HUDEP-2 (cell line): ENCODE measurements around the gene PARD3.
"Not testable (repeated sequence)": the region's sequence is repeated elsewhere in the genome, so short reads cannot be mapped to it uniquely, and the experiment has no call there.

ENCODE experiments used
- DNase-seq, 76 experiments: peaks; one replicate each; lab custom pipeline; 2025; ENCODE audit not compliant: unreplicated experiment in 76 of 76; lab: John Stamatoyannopoulos, UW

The PARD3 gene

GRCh38 chr10:34658934-34659333 is 156.2 kb downstream of the PARD3 start:
- DNase-seq: no peak

GRCh38 chr10:34656661-34657060 is 158.4 kb downstream of the PARD3 start:
- no peak for DNase-seq

- DNase-seq: peak in 40 of 76 experiments; percentile 2 to 65 (median 31)
Observed at GRCh38 chr10:34655286-34656170, 159.6 kb downstream of the PARD3 start.

- no peak for DNase-seq
Observed at GRCh38 chr10:34654211-34654610, 160.9 kb downstream of the PARD3 start.

- DNase-seq: no peak
Observed at GRCh38 chr10:34653530-34653929, 161.6 kb downstream of the PARD3 start.

GRCh38 chr10:34651416-34652195 is 163.5 kb downstream of the PARD3 start:
- no peak for DNase-seq

- no peak for DNase-seq
Observed at GRCh38 chr10:34650156-34650555, 164.9 kb downstream of the PARD3 start.

- DNase-seq: no peak
Observed at GRCh38 chr10:34649385-34649784, 165.7 kb downstream of the PARD3 start.

- no peak for DNase-seq
Observed at GRCh38 chr10:34648919-34649318, 166.2 kb downstream of the PARD3 start.

GRCh38 chr10:34647875-34648865 is 166.9 kb downstream of the PARD3 start:
- no peak for DNase-seq

- DNase-seq: no peak
Observed at GRCh38 chr10:34647160-34647559, 167.9 kb downstream of the PARD3 start.

GRCh38 chr10:34646331-34646730 is 168.8 kb downstream of the PARD3 start:
- no peak for DNase-seq

GRCh38 chr10:34644815-34645214 is 170.3 kb downstream of the PARD3 start:
- DNase-seq: not testable (repeated sequence)

GRCh38 chr10:34644224-34644623 is 170.9 kb downstream of the PARD3 start:
- DNase-seq: no peak

- no peak for DNase-seq
Observed at GRCh38 chr10:34643620-34644019, 171.5 kb downstream of the PARD3 start.

GRCh38 chr10:34641913-34642558 is 173.1 kb downstream of the PARD3 start:
- DNase-seq: no peak

GRCh38 chr10:34641147-34641912 is 173.8 kb downstream of the PARD3 start:
- DNase-seq: no peak

GRCh38 chr10:34638406-34639054 is 176.6 kb downstream of the PARD3 start:
- peak in 67 of 76 experiments; percentile 7 to 75 (median 49) for DNase-seq

GRCh38 chr10:34637418-34637911 is 177.6 kb downstream of the PARD3 start:
- DNase-seq: peak in 46 of 76 experiments; percentile 2 to 63 (median 34)
